Measurements from ENCODE around the gene DAPK2.

The DAPK2 gene

DNA sequence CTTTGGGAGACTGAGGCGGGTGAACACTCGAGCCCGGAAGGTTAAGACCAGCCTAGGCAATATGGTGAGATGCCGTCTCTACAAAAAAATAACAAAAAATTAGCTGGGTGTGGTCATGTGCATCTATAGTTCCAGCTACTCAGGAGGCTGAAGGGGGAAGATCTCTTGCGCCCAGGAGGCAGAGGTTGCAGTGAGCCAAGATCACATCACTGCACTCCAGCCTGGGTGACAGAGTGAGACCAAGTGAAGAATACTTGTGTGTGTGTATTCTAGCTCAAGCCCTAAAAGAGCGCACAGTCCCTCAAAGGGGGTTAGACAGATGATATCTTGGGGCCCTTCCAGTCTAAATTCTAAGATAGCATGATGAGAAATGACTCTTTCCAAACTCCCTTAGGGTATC lies 23.7 kb downstream of the DAPK2 start:
- no peak for DNase-seq

DNA sequence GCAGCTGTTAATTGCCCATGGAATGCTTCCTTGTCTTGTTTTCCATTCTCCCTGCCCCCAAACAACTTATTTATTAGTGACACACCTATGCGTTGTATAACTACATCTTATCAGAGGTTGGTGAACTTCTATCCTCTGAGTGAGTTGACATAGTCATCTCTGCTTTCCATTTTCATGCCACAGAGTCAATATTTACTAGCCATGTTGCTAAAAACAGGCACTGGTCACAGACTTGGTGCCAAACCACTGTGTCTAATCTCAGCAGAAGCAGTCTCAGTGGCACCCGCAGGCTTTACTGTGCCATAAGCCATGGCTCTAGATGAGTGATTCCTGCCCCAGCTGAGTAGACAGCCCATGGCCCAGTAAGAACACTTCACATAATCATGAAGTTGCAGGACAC lies 26.5 kb downstream of the DAPK2 start:
- DNase-seq = no peak

DNA sequence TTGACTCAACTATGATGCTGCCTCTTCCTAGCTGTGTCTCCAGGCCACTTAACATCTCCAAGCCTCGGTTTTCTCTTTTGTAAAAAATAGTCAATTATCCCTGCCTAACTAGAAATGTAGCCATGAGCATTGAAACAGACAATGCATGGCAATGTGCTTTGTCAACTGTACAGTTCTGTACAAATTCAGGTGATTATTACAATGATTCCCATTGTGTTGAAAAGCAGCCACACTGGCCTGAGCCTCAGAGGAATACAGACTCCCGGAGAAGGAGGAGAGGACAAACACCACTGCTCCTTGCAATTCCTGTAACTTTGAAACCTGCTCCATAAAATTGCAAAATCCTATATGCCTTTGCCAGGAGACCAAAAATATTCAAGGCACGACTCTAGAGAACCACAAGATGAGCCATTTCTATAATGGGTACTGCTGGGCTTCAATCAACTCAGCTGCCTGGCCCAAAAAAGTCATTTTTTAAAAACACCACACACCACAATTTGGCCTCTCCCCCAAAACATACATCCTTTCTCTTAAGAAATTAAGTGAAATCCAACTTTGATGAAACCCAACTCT lies 28.6 kb downstream of the DAPK2 start:
- no peak for DNase-seq

DNA sequence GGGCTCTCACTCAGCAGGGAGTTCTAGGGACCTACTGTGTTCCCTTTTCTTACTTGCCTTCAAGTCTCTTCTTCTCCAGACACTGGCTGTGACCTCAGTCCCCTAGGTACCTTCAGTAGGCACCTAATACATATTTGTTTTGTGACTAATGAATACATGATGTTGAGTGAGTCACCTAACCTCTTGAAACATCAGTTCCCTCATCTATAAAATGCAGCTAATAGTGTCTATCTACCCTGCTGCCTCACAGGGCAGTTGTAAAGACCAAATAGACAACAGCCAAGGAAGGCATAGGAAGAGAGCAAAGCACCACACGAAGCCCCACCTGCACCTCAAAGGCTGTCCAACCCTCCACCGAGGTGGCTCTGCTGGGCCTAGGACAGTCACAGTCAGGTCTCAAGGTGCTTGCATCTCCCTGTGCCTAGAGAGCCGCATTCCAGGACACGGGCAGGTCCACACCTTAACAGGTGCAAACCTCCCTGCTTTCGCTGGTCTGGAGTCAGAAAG lies 29.1 kb downstream of the DAPK2 start:
- DNase-seq = no peak

DNA sequence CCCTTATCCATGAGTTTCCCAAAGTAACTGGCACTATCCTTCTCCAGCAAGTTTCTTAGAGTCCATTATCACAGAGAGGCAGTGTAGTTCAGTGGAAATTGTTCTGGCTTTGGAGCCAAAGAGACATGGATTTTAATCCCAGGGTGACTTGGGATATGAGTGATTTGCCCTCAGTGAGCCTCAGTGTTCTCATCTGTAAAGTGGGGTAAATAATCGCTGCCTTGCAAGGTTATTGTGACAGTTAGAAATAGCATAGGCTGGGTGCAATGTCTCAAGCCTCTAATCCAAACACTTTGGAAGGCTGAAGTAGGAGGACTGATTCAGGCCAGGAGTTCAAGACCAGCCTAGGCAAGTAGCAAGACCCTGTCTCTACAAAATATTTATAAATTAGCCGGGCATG lies 30.0 kb downstream of the DAPK2 start:
- no peak for DNase-seq

DNA sequence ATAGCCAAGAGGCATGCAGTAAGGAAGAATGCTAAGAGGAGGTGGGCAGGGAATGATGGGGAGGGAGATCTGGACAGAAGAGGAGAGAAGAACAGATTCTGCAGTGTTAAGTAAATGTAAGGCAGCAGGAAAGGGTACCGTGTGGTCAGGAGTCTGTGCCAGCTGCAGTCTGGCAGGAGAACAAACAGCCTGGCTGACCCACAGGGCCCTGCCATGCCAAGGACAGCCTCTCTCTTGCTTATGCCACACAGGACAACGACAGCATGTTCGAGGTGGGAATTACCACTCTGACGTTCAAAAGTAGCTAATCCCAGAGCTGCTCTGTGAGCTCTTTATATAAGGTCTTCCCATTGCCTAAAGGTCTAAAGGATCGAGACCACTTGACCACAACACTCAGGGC lies 31.3 kb downstream of the DAPK2 start:
- DNase-seq = no peak

DNA sequence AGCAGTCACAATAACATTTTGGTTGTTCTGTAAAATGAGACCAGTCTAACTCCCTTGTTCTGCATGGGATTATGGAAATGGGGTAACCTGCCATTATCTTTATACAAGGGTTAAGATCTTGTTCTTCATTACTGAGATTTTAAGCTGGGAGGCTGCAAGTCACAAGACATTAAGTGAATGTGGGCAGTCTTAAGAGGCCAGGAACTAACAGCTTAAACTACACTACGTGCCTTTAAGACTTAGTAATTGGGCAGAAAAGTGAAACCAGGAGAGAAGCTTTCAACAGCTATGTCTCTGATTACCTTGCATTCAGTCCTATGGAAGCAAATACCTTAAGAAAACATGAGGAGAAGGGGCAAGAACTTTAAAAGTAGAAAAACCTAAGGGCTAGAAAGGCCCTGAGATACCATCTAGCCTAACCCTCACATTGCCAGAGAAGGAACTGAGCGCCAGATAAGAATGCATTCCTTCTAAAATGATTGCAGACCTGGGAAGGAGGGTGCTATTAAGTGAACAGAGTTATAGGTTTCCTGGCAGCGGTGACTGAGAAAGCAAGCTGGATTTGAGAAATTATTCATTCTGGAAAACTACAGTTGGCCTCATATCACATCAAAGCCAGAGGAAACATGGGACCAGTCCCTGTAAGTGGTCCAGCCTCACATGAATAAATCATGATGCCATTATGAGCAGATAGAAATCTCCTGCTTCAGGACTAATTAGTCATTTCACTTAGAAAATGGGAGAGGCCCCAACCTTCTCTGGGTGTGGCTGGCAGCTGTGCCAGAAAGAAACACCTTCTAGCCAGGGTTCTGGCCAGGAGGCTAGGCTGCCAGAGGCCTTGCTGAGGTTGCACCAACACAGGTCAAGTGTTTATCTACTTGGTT lies 32.9 kb downstream of the DAPK2 start:
- no peak for DNase-seq

DNA sequence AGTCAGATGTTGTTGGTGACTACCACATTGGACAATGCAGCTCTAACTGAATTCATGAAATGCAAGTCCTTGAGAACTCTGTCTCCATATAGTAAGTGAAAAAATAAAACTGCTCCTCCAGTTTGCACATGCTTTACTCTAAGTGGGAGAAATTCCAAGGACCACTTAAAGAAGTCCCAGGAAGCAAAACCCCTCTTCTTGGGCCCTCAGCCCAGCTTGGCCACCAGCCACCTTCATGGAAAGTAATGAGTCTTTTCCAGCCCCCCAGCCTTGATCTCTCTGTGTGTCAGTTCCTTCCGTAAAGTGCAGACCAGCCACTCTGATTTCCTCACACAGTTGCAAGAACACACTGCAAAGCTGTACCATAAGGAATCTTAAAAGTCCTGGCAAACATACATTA lies 34.5 kb downstream of the DAPK2 start:
- DNase-seq = no peak

DNA sequence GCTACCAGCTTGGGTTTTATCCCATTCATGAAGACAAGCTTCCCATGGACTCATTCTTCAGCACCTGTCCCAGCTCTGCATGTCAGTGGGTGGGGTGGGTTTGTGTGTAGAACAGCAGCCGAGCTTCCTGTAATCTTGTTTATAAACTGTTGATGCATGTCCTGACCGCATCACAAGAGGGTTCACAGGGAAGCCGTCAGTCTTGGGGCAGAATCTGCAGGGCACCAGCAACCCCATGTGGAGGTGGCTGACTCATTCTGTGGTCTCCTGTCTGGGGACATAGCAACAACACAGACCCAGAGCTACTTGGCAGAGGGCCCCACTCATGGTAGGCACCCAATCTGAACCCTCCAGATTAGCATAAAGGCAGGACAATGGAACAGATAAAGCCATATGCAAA lies 35.6 kb downstream of the DAPK2 start:
- peak; percentile 80 for DNase-seq

DNA sequence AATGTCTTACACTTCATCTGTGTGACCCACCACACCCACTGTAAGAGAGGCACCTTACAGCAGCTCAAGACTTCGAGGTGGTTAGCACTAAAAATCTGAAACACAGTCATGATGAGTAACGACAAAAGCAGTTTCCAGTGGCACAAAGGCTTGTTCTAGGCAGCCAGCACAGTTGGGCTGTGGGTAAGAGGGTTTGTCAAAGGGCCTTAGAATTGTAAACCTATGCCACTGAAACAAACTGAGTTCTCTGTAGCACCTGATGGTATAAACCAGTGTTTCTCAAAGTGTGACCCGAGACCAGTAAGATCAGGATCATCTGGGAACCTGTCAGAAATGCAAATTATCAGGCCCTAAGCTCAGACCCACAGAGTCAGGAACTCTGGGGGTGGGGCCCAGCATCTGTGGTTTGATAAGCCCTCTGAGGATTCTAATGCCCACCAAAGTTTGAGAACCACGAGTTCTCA lies 36.5 kb downstream of the DAPK2 start:
- DNase-seq = peak; percentile 59

DNA sequence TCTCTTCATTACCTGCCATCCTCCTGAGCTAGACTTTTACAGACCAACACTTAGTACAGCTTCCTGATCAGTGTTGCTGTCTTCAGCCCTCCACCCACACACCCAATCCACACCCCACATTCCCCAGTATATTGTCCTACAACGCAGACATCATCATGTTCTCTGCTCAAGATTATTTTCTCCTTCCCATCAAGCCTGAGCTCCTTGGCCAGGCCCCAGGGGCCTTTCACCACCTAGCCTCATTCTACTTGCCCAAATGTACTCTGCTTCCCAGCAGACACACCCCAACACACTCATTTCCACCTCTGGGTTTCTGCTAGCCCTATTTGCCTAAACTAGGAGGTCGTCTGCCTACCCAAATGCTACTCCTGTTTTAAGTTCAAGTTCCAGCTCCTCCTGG lies 37.0 kb downstream of the DAPK2 start:
- DNase-seq = no peak

DNA sequence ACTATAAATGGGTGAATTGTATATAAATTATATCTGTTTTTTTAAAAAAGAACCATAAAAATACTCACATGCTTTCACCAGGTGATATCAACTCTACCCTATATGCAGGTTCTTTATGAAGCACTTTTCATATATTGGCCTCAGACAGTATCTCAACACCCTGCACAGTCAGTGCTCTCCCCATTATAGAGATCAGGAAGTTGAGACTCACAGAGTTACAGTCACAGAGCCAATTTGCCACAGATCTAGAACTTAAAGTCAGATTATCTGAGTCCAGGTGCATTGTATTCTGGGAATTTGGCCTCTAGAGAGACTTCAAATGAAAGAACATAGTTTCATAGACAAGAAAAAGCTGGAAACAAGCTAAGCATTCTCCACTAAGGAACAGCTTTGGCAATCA lies 38.1 kb downstream of the DAPK2 start:
- DNase-seq = no peak

DNA sequence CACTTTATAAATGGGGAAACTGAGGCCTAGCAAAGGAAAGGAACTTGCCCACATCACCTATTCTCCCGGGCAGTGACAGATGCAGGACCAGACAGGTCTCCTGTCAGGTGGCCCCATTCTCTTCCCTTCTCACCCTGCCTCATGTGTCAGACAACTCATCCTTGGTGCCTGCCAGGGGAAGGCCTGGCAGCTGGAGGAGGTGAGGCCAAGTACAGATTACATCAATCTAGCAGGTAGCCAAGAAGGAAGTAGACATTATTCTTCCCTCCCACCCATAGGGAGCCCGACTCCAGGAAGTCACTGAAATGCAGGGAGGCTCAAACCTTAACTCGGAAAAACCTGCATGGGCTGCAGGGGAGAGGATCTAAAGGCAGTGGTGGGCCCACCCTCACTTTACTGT lies 39.6 kb downstream of the DAPK2 start:
- no peak for DNase-seq

DNA sequence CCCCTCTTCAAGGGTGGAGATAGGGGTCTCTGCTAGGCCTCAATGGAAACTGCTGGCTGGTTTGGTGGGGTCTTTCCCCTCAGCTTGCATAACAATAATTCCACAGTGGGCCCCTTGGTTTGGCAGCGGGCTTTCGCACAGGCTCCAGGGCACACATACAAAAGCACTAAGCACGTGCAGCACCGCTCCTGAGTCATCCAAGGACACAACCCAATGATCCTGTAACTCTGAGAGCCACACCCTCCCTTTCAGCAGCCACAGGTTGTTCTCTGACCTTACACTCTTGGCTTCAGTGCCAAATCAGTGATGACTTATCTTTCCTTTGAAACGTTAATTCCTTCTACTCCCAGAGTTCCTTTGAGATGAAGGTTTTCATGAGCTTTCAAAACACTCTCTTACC lies 41.7 kb downstream of the DAPK2 start:
- DNase-seq = no peak

DNA sequence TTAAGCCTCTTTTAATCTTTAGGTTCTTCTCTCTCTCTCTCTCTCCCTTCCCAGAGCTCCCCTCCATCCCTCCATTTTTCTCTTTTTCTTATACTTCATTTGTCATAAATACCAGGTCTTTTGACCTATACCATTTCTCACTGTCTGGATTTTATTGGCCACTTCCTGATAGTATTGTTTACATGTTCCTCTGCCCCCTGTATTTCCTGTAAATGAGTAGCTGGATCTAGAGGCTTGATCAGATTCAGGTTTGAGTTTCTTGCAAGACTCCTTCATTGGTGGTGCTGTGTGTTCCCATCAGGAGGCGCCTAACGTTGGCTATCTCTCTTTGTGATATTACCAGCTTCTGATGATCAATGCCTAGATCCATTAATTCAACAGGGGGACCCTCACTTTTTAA lies 42.2 kb downstream of the DAPK2 start:
- no peak for DNase-seq

DNA sequence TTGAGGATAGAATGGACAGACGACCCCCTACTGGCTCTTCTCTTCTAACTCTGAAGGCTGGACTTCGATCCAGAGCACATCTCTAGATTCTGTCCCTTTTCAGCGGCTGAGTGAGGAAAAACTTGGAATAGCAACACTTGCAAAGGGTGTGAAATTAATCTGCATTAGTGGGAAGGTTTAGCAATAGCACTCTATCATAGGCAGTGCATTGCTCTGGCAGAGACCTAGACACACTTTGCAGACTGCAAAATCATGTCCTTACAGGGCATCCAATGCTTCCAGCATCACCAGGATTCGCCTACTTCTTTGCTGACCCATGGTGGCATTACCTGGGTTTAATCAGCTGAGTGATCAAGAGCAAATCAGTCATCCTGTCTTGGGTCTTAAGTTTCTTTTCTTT lies 43.1 kb downstream of the DAPK2 start:
- DNase-seq = no peak

DNA sequence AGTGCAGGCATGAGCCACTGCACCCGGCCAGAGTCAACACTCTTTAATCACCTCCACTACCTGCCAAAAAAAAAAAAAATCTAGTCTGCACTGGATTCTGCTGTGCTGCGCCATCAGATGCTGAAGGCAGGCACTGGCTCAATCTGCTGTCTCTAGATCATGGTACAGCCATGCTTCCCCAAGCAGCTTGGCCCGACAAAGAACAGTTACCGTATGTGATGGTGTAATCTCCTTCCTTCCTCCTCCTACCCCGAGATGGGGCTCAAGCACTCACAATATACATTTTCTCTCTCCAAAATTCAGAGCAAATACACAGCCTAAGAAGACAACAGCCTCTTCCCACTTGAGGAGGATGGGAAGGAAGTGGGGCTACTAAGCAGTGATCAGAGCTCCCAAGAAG lies 45.1 kb downstream of the DAPK2 start:
- no peak for DNase-seq

DNA sequence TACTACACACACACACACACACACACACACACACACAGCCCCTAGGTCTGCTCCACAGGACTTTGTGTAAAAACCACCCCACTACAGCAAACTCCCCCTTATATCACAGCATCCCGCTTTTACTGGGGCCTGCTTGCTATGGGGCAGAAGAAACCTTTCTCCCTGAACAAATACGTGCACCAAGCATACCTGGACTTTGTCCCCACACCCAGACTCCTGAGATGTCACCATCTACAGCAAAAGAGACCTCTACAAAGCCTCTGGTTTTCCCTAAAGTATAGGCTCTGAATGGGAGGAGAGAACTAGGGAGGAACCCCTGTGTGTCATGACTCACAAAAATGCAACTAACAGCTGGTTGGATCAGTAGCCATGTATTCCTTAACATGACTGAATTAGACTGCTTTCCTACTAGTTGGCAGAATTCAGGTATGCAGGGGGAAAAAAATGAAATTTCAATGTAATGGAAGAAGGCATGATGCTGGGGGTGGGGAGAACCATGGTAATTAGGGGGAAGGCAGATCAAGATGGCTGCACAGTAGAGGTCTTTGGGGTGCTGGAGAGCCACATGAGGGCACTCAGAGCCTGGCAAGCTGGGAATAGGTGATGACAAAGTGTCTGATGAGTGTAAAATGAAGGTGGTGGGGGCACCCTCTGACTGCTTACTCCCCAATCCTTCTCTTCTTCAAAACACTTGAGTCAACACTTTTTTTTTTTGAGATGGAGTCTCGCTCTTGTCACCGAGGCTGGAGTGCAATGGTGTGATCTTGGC lies 45.9 kb downstream of the DAPK2 start:
- DNase-seq = no peak

DNA sequence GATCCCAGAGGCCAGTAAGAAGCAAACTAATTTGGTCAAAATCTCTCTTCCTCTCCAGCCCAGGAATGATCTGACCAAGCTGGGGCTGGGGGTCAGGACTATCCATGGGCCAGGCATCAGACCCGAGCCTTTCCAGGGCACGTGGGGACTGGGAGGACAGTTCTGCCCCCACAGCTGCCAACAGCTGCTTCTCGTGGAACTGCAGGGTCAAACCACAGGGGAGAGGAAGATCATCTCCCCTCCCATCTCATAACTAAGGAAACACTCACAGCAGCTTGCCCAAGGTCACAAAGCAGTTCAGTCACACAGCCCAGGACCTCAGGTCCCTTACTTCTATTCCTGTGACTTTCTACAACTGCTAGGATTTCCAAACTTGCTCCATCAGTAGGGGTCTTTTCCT lies 47.1 kb downstream of the DAPK2 start:
- no peak for DNase-seq

DNA sequence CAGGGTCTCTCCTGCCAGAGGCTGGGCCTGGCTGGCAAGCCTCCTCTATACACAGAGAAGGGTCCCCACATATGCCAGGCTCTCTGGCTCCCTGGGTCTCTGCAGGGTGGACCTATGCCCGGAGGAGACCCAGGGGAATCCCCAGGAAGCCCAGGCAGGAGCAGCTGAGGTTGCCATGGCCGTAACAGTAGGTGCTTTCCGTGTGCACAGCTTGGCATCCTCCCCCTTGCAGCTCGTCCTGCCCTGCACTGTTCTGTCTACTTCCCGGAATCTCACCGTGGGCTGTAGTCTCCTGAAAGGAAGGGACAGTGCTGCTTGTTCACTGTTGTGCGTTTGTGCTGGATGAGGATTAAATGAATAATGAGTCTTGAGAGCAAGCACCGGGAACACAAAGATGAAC lies 47.8 kb downstream of the DAPK2 start:
- no peak for DNase-seq

DNA sequence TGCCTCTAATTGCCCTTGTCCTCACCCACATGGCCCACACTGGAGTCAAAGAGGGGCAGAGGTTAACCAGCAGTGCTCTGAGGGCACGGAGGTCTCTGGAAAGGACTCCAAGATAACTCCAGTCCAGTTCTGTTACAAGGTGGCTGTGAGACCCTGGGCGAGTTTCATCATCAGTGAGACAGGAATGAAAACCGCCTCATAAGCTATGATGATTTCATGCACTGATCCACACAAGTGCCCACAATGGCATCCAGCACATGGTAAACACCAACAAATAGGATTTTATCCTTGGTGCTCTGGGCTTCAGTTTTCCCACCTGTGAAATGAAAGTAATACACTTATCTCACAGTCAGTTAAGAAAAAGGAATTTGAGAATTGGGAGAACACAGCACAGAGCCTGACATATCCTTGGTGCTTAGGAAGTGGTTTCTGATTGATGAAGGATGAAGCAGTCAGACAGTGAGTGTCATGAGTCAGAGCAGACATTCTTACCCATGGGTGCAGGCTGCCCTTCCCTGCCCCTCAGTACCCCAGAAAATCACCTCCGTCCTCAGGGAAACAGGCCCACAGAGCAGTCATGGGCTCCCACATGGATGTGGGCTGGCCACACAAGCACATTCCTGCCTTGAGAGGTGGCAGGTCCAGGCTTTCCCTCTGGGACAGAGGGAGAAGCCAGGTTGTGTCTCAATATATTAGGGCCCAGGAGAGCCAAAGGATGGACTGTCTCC lies 48.4 kb downstream of the DAPK2 start:
- no peak for DNase-seq

DNA sequence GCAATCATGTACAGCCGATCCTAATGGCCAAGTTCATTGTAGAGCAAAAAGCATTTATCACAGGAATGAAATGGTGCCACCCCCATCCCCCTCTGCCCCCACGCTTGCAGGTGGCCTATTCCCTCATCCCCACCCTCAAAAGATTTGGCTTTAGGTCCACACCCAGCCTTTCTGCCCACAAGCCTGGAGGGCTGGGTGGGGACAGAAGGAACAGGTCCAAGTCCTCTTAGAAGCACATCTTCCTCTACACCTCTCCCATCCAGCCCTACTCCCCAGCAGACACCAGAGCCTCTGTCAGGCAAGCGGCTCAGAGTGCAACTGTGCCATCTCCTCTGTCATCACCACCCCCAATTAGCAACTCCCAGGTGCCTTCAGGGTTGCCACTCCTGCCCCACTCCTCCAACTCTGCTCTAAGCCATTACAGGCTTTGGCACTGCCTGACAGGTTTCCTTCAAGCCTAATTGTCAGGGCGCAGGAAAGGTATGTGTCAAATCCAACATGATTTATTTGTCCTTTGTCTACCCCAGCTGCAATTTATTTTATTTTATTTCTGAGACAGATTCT lies 49.4 kb downstream of the DAPK2 start:
- DNase-seq = no peak

DNA sequence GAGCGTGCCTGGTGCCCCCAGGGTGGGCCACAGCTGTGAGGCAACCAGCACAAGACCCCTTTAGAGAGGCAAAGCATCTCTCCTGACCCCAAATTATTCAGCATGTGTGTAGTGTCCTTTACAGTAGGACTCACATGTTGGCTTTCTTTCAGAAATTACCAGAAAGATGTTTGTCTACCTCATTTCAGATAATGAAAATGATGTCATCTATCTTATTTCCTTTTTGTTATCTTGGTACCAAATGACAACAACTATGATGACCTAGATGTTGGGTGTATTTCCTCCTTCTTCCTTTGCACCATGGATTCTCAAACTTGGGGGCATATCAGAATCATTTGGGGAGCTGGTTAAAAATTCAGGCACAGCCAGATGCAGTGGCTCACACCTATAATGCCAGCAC lies 50.5 kb downstream of the DAPK2 start:
- no peak for DNase-seq

All from effector CD4-positive, alpha-beta T cell (primary cell).